ENCODE measurements around the gene NR1I2.

The NR1I2 gene

GRCh38 chr3:119781330-119782198, at the start of gene NR1I2:
Gene NR1I2, plus strand, starts transcription at chr3:119782101.
- no peak for DNase-seq (ENCODE audit: low spot score)

DNA sequence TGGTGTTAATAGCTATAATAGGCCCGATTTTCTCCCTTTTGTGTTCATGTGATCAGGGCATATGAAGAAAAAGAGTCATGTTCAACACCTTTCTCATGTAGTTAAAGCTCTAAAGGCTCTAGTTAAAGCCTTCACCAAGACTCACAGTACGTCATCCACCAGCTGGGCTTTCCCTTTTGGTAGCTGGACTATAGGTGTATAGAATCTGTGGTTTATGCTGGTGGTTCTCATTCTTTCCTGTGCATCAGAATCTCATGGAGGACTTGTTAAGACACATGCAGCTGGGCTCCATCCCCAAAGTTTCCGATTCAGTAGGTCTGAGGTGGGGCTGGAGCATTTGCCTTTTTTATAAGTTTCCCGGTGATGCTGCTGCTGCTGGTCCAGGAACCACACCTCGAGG, 48.1 kb upstream of the NR1I2 start:
- no peak for DNase-seq (ENCODE audit: low spot score)

GRCh38 chr3:119738741-119739140, 43.2 kb upstream of the NR1I2 start:
- no peak for DNase-seq (ENCODE audit: low spot score)

- no peak for DNase-seq (ENCODE audit: low spot score)
Observed at GRCh38 chr3:119741657-119742590, 40.0 kb upstream of the NR1I2 start.

GRCh38 chr3:119743921-119744320, 38.0 kb upstream of the NR1I2 start:
- no peak for DNase-seq (ENCODE audit: low spot score)

DNA sequence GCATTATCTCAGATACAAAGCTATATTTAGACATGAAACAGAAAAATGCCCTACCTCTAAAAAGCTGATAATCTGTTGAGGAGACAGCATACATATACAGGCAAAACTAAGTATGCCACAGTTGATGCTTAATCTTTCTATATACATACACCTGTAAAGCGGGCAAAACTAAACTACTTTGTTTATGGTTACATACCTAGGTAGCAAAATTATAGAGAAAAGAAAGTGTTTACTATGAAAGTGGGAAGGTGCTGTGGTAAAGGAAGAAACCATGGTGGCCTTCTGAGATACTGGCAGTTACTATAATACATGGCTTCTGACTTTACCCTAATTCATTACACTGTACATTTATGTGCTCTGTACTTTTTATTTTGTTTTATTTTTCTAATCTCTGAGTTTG, 36.0 kb upstream of the NR1I2 start:
- no peak for DNase-seq (ENCODE audit: low spot score)

DNA sequence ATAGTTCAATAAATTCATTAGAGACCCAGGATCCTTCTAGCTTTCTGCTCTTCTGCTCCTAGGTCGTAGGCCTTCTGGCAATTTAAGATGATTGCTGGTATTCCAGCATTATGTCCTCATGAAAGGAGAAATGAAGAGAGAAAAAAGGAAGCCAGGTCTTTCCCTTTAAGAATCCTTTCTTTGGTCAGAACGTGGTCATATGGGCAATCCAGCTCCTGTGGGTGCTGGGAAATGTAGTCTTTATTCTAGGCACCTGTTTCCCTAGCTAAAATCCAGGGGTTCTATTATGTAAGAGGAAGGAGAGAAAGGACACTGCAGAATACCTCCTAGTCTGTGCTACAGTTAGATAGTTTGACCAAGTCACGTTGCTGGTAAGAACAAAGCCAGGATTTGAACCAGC, 35.5 kb upstream of the NR1I2 start:
- no peak for DNase-seq (ENCODE audit: low spot score)

DNA sequence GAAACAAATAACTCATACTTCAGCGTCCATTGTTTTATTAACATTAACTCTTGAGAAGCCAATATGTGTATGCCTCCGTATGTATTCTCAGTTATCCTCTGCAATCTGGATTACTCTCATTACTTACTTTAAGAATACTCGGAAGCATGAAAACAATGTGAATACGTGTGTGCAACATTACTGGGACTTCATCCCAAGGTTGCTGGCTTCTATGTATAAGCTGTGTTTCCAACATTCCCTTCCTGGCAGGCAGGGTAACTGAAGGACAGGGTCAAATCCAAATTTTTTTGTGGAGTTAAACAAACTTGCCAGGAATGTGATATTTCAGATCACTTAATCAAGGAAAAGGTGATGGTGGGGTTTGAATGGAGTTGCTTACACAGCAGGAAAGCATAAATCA, 34.5 kb upstream of the NR1I2 start:
- DNase-seq (ENCODE audit: low spot score): no peak

DNA sequence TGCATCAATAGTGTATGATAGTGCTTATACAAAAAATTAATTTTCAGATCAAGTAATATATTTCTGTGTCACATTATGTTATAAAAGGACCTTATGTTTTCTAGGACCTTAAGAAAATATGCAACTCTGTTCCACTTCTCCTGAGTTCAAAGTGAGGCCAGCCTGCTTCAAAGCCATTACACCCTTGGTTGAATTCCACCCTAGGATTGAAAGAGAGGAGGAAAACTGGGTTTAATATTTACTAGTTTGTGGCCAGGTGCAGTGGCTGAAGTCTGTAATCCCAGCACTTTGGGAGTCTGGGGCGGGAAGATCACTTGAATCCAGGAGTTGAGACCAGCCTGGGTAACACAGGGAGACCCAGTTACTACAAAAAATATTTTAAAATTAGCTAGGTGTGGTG, 32.9 kb upstream of the NR1I2 start:
- no peak for DNase-seq (ENCODE audit: low spot score)

DNA sequence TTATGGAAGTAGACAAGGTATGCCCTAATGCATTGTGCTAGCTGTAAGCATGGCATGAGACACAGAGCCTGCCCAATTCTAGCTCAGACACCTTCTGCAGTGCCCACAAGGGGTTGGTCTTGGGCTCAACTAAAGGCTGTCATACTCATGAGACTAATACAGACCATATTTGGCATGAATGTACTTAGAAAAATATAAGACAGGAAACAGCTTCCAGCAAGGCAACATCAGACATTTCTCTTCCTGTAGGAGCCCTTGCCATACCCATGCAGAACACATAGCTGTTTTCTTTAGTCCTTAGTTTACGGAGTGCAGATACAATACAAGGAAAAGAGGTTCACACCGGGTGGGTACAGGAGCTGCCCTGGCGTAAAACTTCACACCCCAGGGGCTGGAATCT, 30.5 kb upstream of the NR1I2 start:
- DNase-seq (ENCODE audit: low spot score): no peak

DNA sequence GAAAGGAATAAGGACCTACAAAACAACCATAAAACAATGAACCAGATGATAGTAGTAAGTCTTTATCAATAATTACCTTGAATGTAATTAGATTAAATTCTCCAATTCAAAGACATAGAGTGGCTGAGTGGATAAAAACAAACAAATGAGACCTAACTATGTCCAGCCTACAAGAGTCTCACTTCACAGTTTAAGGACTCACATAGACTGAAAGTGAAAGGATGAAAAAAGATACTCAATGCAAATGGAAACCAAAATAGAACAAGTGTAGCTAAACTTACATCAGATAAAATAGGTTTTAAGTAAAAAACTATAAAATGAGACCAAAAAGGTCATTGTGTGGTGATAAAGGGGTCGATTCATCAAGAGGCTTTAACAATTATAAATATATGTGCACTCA, 21.9 kb upstream of the NR1I2 start:
- DNase-seq (ENCODE audit: low spot score): no peak

DNA sequence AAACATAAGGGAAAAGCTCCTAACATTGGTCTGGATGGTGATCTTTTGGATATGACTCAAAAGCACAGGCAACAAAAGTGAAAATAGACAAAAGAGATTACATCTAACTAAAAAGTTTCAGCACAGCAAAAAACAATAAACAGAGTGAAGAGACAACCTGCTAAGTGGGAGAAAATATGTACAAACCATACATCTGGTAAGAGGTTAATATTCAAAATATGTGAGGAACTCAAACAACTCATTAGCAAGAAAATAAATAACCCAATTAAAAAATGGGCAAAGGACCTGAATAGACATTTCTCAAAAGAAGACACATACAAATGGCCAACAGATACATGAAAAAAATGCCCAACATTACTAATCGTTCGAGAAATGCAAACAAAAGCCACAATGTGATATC, 19.0 kb upstream of the NR1I2 start:
- no peak for DNase-seq (ENCODE audit: low spot score)

GRCh38 chr3:119763466-119763865, 18.4 kb upstream of the NR1I2 start:
- DNase-seq (ENCODE audit: low spot score): no peak

- no peak for DNase-seq (ENCODE audit: low spot score)
Observed at GRCh38 chr3:119765239-119765638, 16.7 kb upstream of the NR1I2 start.

- DNase-seq (ENCODE audit: low spot score): no peak
Observed at GRCh38 chr3:119767936-119768601, 13.8 kb upstream of the NR1I2 start.

GRCh38 chr3:119768668-119769393, 13.1 kb upstream of the NR1I2 start:
- DNase-seq (ENCODE audit: low spot score): no peak

- no peak for DNase-seq (ENCODE audit: low spot score)
Observed at GRCh38 chr3:119769394-119770149, 12.3 kb upstream of the NR1I2 start.

DNA sequence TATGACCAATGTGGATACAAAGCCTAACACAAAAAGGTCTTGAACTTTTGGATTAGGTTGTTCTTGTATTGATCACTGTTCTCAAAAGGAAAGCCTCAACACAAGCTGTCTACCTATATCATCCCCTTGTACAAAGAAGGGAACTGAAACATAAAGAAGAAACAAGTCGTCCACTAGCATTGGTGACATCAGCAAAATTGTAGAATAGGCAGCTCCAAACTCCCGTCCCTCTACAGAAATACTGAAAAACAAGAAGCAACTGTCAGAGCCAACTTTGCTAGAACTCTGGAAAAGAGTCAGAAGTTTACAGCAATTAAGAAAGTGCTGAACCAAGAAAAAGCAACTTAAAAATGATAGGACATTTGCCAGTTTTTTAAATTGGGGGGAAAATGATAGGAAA, 7.5 kb upstream of the NR1I2 start:
- no peak for DNase-seq (ENCODE audit: low spot score)

DNA sequence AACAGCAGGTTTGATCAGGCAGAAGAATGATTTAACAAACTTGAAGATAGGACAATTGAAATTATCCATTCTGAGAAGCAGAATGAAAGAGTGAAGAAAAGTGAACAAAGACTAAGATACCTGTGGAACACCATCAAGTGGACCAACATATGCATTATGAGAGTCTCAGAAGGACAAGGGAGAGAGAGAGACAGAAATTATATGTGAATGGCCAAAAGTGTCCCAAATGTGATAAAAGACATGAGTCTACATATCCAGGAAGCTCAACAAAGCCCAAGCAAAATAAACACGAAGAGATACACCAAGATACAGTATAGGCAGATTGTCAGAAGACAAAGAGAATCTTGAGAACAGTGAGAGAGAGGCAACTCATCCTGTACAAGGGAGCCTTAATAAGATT, 5.6 kb upstream of the NR1I2 start:
- no peak for DNase-seq (ENCODE audit: low spot score)

DNA sequence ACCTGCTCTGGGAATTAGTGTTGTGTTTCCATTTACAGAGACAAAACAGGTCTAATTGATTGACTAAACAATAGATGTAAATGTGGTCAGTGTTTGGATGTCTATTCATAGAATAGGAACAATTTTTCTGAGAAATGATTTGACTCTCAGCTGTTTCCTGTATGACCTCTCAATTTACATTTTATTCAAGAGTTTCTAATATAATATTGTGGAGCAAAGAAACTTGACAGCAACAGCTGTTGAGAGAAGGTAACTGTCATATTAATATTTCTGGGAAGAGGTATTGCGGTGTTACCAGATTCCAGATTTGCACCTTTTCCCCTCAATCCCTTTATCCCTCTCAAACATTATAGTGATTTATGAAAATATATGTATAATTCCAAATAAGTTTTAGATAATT, 3.7 kb upstream of the NR1I2 start:
- DNase-seq (ENCODE audit: low spot score): no peak

- DNase-seq (ENCODE audit: low spot score): no peak
Observed at GRCh38 chr3:119778811-119779210, 3.1 kb upstream of the NR1I2 start.
